ENCODE results near the gene MIAT.

The MIAT gene

DNA sequence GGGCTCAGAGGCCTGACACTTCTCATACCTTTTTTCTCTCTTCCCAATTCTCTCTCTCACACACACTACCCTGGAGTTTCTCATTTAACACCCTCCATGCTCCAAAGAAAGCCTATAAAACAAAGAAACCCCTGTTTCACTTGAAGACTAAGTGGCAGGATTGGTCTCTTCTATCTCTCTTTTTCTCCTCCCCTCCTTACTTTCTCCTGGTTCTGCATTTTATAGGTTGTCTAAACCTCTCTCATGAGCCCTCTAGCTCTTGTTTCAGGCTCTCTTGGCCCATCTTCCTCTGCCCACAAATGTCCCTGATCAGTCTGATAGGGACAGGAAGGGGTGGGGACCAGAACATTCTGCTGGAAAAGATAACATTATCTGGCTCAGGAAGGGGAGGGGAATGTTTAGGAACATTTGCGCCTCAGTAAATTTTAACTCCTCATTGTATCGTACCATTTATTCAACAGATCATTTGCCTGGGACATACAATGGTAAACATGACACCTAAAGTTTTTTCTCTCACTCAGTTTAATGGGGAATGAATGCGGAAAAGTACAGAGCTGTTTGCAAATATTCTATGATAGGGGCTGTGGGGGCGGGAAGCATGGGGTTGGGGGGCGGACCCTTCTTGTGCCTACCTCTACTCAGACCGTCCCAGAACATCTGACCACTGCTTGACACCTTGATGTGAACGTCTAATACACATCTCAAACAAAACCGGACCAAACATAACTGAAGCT lies 24.8 kb upstream of the MIAT start:
- DNase-seq = no peak

DNA sequence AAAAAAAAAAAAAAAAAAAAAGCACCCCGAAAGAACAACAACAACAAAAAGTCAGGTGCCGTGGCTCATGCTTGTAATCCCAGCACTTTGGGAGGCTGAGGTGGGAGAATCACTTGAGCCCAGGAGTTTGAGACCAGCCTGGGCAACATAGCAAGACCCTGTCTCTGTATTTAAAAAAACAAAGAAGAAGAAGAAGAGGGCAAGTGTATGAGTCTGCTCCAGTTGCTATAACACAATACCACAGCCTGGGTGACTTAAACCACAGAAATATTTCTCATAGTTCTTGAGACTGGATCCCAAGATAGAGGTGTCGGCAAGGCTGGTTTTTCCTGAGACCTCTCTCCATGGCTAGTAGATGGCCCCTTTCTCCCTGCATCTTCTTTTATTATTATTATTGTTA lies 23.2 kb upstream of the MIAT start:
- no peak for DNase-seq

DNA sequence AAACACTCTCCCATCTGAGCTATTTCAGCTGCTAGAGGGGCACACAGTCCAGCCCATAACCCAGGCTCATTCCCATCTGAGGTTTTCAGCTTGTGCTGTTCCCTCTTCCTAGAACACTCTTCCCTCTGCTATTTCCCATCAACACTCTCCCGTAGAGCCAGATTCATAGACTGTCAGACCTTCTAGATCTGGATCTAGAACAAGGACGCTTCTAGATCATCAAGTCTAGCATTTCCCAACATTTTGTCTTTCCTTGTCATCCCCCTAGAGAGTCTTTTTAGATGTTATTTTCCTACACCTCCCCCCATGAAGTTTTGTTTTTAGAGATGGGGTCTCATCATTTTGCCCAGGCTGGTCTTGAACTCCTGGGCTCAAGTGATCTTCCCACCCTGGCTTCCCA lies 22.3 kb upstream of the MIAT start:
- no peak for DNase-seq

- no peak for DNase-seq
Observed at GRCh38 chr22:26636296-26636695, 21.1 kb upstream of the MIAT start.

GRCh38 chr22:26642465-26643417 lies 14.6 kb upstream of the MIAT start:
- peak; percentile 28 for DNase-seq

- DNase-seq = no peak
Observed at GRCh38 chr22:26643418-26644100, 13.8 kb upstream of the MIAT start.

DNA sequence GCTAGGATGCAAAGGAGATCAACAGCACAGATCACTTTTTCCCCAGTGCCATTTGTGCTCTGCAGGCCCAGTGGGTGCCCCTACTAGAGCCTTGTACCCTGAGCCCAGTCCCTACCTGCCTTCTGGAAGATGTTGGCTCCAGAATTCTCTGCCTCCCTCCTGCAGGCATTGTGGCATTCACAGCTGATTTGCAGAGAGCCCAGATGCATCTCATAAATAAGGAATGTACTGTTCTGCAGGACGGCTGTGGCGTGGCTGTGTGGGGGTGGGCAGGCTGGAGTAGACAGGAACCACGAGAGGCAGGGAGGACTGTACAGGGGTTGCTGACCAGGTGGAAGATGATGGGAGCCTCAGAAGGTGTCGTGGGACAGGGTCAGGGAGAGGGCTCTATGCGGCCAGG lies 11.2 kb upstream of the MIAT start:
- DNase-seq = peak; percentile 58

DNA sequence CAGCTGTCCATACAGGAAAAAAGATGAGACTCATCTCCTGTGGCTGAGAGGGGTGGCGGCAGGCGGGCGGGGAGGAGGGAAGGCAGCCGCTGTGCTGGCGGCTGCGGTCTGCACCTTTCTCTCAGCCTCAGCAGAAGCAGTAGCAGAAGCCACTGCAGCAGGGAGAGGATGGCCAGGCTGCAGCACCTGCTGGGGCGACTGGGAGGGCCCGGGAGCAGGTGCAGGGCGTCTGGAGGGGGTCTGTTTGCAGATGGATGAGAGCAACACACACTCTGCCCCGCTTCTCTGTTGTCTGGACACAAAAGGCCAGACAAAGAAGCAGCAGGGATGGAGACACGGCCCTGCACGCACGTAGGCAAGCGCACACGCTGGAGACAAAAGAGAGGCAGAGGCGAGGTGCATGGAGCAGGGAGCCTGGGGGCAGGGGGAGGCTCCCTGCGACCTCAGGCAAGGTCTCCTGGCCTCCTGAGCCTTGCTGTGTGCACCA lies 9.3 kb upstream of the MIAT start:
- DNase-seq = no peak

DNA sequence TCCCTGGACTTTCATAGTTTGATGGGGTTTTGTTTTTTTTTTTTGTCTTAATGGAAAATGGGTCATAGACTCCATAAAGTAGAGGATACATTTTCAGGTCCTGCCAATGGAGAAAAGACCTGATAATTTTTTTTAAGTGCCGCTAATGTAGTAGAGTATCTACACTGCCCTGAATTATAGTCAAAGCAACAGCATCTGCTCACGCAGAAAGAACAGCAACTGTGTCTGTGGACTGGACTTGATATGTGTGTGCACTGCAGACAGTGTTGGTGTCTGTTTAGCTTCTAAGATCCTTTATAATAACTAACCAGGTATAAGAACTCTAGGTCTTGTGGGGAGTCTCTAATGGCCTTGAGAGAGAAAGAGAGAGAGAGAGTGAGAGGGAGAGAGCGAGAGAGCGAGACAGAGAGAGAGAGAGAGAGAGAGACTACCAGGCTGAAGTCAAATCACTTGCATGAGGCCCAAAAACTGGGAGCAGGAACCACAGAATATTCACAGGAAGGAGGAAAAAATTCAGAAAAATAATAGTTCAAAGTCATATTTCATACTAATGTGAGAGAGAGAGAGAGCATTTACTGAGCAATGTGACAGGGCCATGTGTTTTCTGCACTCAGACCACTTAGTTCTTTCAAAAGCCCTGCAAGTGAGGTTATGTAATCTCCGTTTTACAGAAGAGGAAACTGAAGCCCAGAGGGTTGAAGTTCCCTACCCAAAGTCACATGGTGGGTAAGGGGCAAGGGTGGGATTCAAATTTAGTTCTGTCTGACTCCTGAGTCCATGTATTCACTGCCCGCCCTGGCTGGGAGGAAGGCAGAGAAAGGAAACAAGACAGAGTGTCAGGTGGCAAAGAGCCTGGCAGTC lies 8.6 kb upstream of the MIAT start:
- DNase-seq = no peak

GRCh38 chr22:26650722-26651421 lies 6.5 kb upstream of the MIAT start:
- no peak for DNase-seq

GRCh38 chr22:26651815-26652214 lies 5.6 kb upstream of the MIAT start:
- DNase-seq = no peak

GRCh38 chr22:26658161-26658560 lies 773 bp downstream of the MIAT start:
- DNase-seq = no peak

DNA sequence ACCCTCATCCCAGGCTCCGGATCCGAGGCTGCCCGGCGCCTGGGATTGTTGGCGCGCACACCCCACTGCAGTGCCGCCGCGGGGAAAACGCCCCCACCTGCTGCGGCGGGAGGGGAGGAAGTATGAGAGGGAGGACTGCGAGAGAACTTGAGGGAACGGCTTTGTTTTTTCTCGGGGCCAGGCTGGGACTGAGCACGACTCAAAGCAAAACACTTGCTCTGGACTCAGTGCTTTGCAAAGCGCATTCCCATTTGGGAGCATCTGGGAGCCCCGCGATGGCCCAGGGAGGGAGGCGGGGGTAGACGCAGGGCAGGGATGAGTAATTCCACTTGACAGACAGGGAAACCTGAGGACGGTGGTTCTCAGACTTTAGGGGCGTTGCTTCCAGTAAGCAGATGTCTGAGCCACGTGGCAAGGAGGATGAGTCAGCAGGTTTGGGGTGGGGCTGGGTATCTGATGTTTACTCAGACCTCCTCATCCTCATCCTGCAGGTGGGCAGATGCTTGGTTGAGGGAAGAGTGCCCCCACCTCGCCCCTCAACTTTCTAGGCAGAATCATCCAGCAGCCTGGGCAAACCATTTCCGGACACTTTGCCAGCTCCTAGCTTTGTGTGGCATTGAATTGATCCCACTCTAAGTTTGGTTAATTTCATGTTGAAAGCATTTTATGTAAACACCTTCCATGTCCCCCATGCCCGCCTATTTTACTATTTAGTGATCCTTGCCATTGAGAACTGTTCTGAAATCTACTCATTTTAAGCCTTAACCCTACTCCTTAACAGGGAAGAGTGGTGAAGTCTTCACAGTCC lies 1.5 kb downstream of the MIAT start:
- DNase-seq = peak; percentile 92

- no peak for DNase-seq
Observed at GRCh38 chr22:26660356-26660755, 3.0 kb downstream of the MIAT start.

GRCh38 chr22:26660961-26661578 lies 3.7 kb downstream of the MIAT start:
- DNase-seq = no peak

- DNase-seq = no peak
Observed at GRCh38 chr22:26662160-26662559, 4.8 kb downstream of the MIAT start.

DNA sequence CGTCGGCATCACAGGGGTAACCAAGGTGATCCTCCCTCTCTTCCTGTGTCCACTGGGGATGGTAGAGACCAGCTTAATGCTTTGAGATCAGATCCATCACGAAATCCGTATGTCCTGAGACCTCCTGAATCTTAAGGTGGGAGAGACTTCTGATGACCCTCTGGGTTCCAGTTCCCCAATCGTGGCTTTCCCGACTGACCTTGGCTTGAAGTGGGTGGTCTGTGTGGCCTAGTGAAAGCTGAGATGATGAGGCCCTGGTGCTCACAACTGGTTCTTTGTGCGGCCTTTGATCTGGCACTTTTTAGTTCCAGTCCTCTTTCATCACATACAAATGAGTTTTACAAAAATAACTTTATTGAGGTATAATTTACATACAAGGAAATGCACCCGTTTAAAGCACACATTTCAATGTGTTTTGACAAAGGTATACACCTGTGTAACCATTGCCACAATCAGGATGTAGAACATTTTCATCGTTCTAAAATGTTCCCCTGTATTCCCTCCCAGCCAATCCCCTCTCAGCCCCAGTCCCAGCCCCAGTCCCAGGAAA lies 6.1 kb downstream of the MIAT start:
- DNase-seq = no peak

DNA sequence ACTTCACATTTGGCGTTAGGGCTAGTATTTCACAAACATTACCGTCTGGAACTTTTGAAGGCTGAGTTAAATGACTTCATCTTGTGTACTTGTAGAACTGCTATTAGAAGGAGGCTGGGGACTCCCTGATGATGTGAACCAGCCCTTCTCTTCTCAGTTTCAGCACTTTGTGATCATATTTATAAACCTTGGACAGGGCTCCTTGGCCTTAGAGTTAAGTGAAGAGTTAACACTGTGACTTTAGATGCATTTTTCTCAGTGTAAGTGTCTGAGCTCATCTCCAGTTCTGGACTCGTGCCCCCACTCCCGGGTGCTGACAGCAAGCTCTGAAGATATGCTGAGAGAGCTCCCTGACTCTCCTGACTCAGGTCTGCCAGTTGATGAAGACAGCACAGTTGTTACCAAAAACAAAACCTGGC lies 8.4 kb downstream of the MIAT start:
- DNase-seq = peak; percentile 75

DNA sequence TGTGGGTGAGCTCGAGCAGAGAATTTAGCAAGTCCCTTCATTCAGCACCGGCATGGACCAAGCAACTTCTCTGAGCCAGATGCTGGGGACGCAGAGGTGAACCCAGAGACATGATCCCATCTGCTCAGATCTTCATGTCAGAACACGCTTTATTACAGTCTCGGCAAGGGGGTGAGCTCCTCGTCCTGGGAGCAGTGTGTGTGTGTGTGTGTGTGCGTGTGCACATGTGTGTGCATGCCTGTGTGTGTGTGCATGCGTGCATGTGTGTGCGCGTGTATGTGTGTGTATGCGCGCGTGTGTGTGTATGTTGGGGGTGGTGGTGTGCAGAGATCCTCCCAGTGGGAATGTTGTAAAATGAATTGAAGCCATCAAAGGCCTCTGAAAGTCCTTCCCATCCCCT lies 9.8 kb downstream of the MIAT start:
- no peak for DNase-seq

DNA sequence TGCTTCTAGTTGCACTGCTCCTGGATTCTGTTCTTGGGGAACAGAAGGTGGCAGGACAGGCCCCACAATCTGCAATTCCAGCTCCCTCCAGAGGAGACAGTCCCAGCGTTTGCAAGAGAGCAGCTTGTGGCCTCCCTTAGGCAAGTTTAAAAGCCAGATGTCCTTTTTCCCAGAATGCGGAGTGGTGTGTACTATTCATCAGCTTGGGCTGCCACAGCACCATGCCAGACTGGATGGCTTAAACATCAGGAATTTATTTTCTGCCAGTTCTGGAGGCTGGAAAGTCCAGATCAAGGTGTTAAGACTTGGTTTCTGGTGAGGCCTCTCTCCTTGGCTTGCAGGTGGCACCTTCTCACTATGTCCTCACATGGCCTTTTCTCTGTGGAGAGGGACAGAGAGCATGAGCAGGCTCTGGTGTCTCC lies 11.7 kb downstream of the MIAT start:
- peak; percentile 46 for DNase-seq
